ENCODE measurements around the gene MNT. TPM values are rescaled to one million over a fixed set of nuclear protein-coding genes. Genes with fewer than 3 reads are reported as not detected.

The MNT gene
- total and polyA plus RNA-seq, 2 experiments from 2014 or later, result 5.7 to 6.4 TPM

DNA sequence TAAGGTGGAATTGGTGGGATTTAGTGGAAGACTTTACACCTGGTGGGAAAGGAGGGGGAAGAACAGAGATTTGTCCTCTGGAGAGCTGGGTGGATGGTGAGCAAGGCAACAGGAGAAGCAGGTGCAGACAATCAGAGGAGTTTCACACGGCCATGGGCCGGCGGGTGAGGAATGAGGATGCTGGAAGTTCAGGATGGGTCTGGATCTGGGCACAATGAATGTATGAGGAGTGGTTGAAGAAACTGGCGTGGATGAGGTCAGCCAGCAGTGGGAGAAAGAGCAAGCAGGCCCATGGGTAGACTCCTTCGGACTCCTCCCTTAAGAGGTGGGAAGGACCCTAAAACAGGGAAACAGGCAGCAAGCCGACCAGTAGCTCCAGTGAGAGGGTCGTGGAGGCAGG is 10.1 kb upstream of the MNT start:
- Mint-ChIP-seq H3K36me3 (ENCODE audit: low read depth) (peaks cover 27% of the 10 kb centered on the region), H3K27me3 (ENCODE audit: insufficient read depth, low read depth, poor library complexity) (peaks cover 8% of the 10 kb centered on the region), H3K4me3 (no peak overlapping the region), H3K4me1 (peaks cover 2% of the 10 kb centered on the region; the same call in 1 of the 3 replicates), H3K9me3 (no peaks in the 10 kb centered on the region), H3K27ac (no peak overlapping the region; the same call in 1 of the 2 replicates)
- no peak for TF ChIP-seq CREB1 (CRISPR knock-in tag; IDR thresholded peaks at IDR 0.05; ENCODE audit: low read depth)
- no peak for TF ChIP-seq STAT1 (IDR thresholded peaks at IDR 0.05; ENCODE audit: unreplicated experiment)
- no peak for TF ChIP-seq ZNF331 (CRISPR knock-in tag; IDR thresholded peaks at IDR 0.05; ENCODE audit: low read depth)
- TF ChIP-seq JUNB (IDR thresholded peaks at IDR 0.05; ENCODE audit: unreplicated experiment), result no peak
- TF ChIP-seq, protein P1, sequence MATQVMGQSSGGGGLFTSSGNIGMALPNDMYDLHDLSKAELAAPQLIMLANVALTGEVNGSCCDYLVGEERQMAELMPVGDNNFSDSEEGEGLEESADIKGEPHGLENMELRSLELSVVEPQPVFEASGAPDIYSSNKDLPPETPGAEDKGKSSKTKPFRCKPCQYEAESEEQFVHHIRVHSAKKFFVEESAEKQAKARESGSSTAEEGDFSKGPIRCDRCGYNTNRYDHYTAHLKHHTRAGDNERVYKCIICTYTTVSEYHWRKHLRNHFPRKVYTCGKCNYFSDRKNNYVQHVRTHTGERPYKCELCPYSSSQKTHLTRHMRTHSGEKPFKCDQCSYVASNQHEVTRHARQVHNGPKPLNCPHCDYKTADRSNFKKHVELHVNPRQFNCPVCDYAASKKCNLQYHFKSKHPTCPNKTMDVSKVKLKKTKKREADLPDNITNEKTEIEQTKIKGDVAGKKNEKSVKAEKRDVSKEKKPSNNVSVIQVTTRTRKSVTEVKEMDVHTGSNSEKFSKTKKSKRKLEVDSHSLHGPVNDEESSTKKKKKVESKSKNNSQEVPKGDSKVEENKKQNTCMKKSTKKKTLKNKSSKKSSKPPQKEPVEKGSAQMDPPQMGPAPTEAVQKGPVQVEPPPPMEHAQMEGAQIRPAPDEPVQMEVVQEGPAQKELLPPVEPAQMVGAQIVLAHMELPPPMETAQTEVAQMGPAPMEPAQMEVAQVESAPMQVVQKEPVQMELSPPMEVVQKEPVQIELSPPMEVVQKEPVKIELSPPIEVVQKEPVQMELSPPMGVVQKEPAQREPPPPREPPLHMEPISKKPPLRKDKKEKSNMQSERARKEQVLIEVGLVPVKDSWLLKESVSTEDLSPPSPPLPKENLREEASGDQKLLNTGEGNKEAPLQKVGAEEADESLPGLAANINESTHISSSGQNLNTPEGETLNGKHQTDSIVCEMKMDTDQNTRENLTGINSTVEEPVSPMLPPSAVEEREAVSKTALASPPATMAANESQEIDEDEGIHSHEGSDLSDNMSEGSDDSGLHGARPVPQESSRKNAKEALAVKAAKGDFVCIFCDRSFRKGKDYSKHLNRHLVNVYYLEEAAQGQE (IDR thresholded peaks at IDR 0.05; ENCODE audit: unreplicated experiment), result no peak
- TF ChIP-seq NANOG (IDR thresholded peaks at IDR 0.05; ENCODE audit: borderline replicate concordance), result no peak
- TF ChIP-seq, protein P2, sequence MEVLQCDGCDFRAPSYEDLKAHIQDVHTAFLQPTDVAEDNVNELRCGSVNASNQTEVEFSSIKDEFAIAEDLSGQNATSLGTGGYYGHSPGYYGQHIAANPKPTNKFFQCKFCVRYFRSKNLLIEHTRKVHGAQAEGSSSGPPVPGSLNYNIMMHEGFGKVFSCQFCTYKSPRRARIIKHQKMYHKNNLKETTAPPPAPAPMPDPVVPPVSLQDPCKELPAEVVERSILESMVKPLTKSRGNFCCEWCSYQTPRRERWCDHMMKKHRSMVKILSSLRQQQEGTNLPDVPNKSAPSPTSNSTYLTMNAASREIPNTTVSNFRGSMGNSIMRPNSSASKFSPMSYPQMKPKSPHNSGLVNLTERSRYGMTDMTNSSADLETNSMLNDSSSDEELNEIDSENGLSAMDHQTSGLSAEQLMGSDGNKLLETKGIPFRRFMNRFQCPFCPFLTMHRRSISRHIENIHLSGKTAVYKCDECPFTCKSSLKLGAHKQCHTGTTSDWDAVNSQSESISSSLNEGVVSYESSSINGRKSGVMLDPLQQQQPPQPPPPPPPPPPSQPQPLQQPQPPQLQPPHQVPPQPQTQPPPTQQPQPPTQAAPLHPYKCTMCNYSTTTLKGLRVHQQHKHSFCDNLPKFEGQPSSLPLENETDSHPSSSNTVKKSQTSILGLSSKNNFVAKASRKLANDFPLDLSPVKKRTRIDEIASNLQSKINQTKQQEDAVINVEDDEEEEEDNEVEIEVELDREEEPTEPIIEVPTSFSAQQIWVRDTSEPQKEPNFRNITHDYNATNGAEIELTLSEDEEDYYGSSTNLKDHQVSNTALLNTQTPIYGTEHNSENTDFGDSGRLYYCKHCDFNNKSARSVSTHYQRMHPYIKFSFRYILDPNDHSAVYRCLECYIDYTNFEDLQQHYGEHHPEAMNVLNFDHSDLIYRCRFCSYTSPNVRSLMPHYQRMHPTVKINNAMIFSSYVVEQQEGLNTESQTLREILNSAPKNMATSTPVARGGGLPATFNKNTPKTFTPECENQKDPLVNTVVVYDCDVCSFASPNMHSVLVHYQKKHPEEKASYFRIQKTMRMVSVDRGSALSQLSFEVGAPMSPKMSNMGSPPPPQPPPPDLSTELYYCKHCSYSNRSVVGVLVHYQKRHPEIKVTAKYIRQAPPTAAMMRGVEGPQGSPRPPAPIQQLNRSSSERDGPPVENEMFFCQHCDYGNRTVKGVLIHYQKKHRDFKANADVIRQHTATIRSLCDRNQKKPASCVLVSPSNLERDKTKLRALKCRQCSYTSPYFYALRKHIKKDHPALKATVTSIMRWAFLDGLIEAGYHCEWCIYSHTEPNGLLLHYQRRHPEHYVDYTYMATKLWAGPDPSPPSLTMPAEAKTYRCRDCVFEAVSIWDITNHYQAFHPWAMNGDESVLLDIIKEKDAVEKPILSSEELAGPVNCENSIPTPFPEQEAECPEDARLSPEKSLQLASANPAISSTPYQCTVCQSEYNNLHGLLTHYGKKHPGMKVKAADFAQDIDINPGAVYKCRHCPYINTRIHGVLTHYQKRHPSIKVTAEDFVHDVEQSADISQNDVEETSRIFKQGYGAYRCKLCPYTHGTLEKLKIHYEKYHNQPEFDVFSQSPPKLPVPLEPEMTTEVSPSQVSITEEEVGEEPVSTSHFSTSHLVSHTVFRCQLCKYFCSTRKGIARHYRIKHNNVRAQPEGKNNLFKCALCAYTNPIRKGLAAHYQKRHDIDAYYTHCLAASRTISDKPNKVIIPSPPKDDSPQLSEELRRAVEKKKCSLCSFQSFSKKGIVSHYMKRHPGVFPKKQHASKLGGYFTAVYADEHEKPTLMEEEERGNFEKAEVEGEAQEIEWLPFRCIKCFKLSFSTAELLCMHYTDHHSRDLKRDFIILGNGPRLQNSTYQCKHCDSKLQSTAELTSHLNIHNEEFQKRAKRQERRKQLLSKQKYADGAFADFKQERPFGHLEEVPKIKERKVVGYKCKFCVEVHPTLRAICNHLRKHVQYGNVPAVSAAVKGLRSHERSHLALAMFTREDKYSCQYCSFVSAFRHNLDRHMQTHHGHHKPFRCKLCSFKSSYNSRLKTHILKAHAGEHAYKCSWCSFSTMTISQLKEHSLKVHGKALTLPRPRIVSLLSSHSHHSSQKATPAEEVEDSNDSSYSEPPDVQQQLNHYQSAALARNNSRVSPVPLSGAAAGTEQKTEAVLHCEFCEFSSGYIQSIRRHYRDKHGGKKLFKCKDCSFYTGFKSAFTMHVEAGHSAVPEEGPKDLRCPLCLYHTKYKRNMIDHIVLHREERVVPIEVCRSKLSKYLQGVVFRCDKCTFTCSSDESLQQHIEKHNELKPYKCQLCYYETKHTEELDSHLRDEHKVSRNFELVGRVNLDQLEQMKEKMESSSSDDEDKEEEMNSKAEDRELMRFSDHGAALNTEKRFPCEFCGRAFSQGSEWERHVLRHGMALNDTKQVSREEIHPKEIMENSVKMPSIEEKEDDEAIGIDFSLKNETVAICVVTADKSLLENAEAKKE (CRISPR knock-in tag; IDR thresholded peaks at IDR 0.05), result no peak
- TF ChIP-seq EZH2phosphoT487 (IDR thresholded peaks at IDR 0.05; ENCODE audit: unreplicated experiment), result no peak
- no peak for TF ChIP-seq EZH2 (IDR thresholded peaks at IDR 0.05; ENCODE audit: low read depth, unreplicated experiment)
- no peak for TF ChIP-seq POLR2AphosphoS5 (IDR thresholded peaks at IDR 0.05; ENCODE audit: low read depth)
- TF ChIP-seq, protein P3, sequence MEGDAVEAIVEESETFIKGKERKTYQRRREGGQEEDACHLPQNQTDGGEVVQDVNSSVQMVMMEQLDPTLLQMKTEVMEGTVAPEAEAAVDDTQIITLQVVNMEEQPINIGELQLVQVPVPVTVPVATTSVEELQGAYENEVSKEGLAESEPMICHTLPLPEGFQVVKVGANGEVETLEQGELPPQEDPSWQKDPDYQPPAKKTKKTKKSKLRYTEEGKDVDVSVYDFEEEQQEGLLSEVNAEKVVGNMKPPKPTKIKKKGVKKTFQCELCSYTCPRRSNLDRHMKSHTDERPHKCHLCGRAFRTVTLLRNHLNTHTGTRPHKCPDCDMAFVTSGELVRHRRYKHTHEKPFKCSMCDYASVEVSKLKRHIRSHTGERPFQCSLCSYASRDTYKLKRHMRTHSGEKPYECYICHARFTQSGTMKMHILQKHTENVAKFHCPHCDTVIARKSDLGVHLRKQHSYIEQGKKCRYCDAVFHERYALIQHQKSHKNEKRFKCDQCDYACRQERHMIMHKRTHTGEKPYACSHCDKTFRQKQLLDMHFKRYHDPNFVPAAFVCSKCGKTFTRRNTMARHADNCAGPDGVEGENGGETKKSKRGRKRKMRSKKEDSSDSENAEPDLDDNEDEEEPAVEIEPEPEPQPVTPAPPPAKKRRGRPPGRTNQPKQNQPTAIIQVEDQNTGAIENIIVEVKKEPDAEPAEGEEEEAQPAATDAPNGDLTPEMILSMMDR (conservative IDR thresholded peaks at IDR 0.05; ENCODE audit: low read depth in 2 of 2), result no peak
- TF ChIP-seq ZNF114 (CRISPR knock-in tag; IDR thresholded peaks at IDR 0.05), result no peak
- TF ChIP-seq, protein P4, sequence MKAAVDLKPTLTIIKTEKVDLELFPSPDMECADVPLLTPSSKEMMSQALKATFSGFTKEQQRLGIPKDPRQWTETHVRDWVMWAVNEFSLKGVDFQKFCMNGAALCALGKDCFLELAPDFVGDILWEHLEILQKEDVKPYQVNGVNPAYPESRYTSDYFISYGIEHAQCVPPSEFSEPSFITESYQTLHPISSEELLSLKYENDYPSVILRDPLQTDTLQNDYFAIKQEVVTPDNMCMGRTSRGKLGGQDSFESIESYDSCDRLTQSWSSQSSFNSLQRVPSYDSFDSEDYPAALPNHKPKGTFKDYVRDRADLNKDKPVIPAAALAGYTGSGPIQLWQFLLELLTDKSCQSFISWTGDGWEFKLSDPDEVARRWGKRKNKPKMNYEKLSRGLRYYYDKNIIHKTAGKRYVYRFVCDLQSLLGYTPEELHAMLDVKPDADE (IDR thresholded peaks at IDR 0.05), result no peak
- Histone ChIP-seq H3K9me2 (ENCODE audit: insufficient read depth) (no peaks in the 10 kb centered on the region), H3K36me3 (ENCODE audit: insufficient read depth) (peaks cover 4% of the 10 kb centered on the region; the same call in 1 of the 2 replicates), H3K4me1 (ENCODE audit: insufficient read depth) (no peaks in the 10 kb centered on the region), H3K79me2 (replicated peaks; ENCODE audit: insufficient read depth) (no peaks in the 10 kb centered on the region), H3K27ac (ENCODE audit: low read depth) (no peak overlapping the region), H3K4me3 (no peak overlapping the region), H3F3A (replicated peaks; ENCODE audit: low read depth) (no peaks in the 10 kb centered on the region; the same call in 1 of the 2 replicates), H2AFZ (no peak overlapping the region), H3K27me3 (ENCODE audit: insufficient read depth) (no peaks in the 10 kb centered on the region), H3K4me2 (no peak overlapping the region), H4K20me1 (replicated peaks; ENCODE audit: insufficient read depth) (peaks cover 11% of the 10 kb centered on the region)
- ATAC-seq, result no peak
- DNase-seq (ENCODE audit: low spot score), result no peak
